GM12872 (cell line): ENCODE results near the gene ZIK1.

Source experiments
- CTCF ChIP-seq: IDR thresholded peaks from 3 replicates; pipeline ENCODE4 v1.5.1; 2011; ENCODE audit warnings: low read depth, mild to moderate bottlenecking, low read length, moderate library complexity; ENCODE audit not compliant: insufficient read depth

The ZIK1 gene

GRCh38 chr19:57583521-57584416 lies at the start of gene ZIK1:
Gene ZIK1, plus strand, starts transcription at chr19:57584145. Its CDS starts 212 bp downstream, at chr19:57584357.
- 0 out of 3 replicates have a peak, but pooled peaks have one; percentile 3 for TF ChIP-seq CTCF

- TF ChIP-seq CTCF = no peak
Observed at GRCh38 chr19:57537953-57538547, 45.9 kb upstream of the ZIK1 start.

GRCh38 chr19:57546513-57546912 lies 37.4 kb upstream of the ZIK1 start:
- TF ChIP-seq CTCF = no peak

GRCh38 chr19:57552432-57552831 lies 31.5 kb upstream of the ZIK1 start:
- TF ChIP-seq CTCF = no peak

GRCh38 chr19:57557659-57558058 lies 26.3 kb upstream of the ZIK1 start:
- TF ChIP-seq CTCF = no peak

- TF ChIP-seq CTCF = no peak
Observed at GRCh38 chr19:57558525-57558924, 25.4 kb upstream of the ZIK1 start.

GRCh38 chr19:57559008-57559403 lies 24.9 kb upstream of the ZIK1 start:
- no peak for TF ChIP-seq CTCF
